ENCODE results near the gene ASIC4.

Gene ASIC4

GRCh38 chr2:219498280-219499057 lies 15.8 kb upstream of the ASIC4 start, which contains the start of gene GMPPA:
GMPPA (plus strand) TSS chr2:219498891; CDS start chr2:219499976, 1,085 bp downstream.
- DNase-seq, result peak; percentile 94 to 95

- no peak for DNase-seq
Measured at GRCh38 chr2:219499058-219499307, 15.3 kb upstream of the ASIC4 start.

- DNase-seq, result no peak
Measured at GRCh38 chr2:219499555-219499954, 14.7 kb upstream of the ASIC4 start.

- no peak for DNase-seq
Measured at GRCh38 chr2:219500135-219500534, 14.1 kb upstream of the ASIC4 start.

- no peak for DNase-seq
Measured at GRCh38 chr2:219501849-219502248, 12.4 kb upstream of the ASIC4 start.

- no peak for DNase-seq
Measured at GRCh38 chr2:219502618-219503017, 11.7 kb upstream of the ASIC4 start.

GRCh38 chr2:219505585-219505984 lies 8.7 kb upstream of the ASIC4 start:
- DNase-seq, result no peak

- no peak for DNase-seq
Measured at GRCh38 chr2:219506153-219506801, 8.0 kb upstream of the ASIC4 start.

GRCh38 chr2:219506802-219507526 lies 7.3 kb upstream of the ASIC4 start:
- DNase-seq, result no peak

- DNase-seq, result no peak
Measured at GRCh38 chr2:219507581-219508443, 6.5 kb upstream of the ASIC4 start.

GRCh38 chr2:219508444-219508734 lies 5.9 kb upstream of the ASIC4 start:
- no peak for DNase-seq

GRCh38 chr2:219508971-219509779 lies 5.1 kb upstream of the ASIC4 start:
- DNase-seq, result no peak

GRCh38 chr2:219509780-219510511 lies 4.3 kb upstream of the ASIC4 start:
- DNase-seq, result peak; percentile 40 to 64

GRCh38 chr2:219510512-219511135 lies 3.7 kb upstream of the ASIC4 start:
- DNase-seq, result no peak

- DNase-seq, result no peak
Measured at GRCh38 chr2:219511547-219512325, 2.5 kb upstream of the ASIC4 start.

- no peak for DNase-seq
Measured at GRCh38 chr2:219512524-219513216, 1.6 kb upstream of the ASIC4 start.

- DNase-seq, result no peak
Measured at GRCh38 chr2:219513787-219514186, 495 bp upstream of the ASIC4 start.

GRCh38 chr2:219514836-219515235 lies 554 bp downstream of the ASIC4 start:
- DNase-seq, result no peak

GRCh38 chr2:219515874-219516629 lies 1.8 kb downstream of the ASIC4 start:
- no peak for DNase-seq

All from NCI-H2081 (cell line).